Muscle layer of duodenum (tissue), 2 donors: ENCODE data around the gene NOS3.

Source experiments
- H3K27ac ChIP-seq: one replicate; pipeline ENCODE4 v1.7.0; 2013; ENCODE audit warnings: mild to moderate bottlenecking, low read length
- H3K27me3 ChIP-seq: one replicate; pipeline ENCODE4 v1.7.0; 2013; ENCODE audit warnings: low read depth, mild to moderate bottlenecking, control low read depth, low read length
- H3K36me3 ChIP-seq, 2 donors: one replicate each; pipeline ENCODE4 v1.7.0; 2013; ENCODE audit warnings: low read length in 2 of 2, control low read depth in 1 of 2, mild to moderate bottlenecking in 1 of 2; ENCODE audit not compliant: insufficient read depth in 2 of 2, control insufficient read depth in 1 of 2
- H3K4me1 ChIP-seq, 2 donors: one replicate each; pipeline ENCODE4 v1.7.0; 2013; ENCODE audit warnings: low read length in 2 of 2, mild to moderate bottlenecking in 2 of 2, control low read depth in 1 of 2, moderate library complexity in 1 of 2; ENCODE audit not compliant: insufficient read depth in 2 of 2, control insufficient read depth in 1 of 2
- H3K4me3 ChIP-seq, 2 donors: one replicate each; pipeline ENCODE4 v1.7.0; 2013; ENCODE audit warnings: low read length in 2 of 2, low read depth in 1 of 2, mild to moderate bottlenecking in 1 of 2
- H3K9me3 ChIP-seq, 2 donors: one replicate each; pipeline ENCODE4 v1.7.0; 2013; ENCODE audit warnings: low read length in 2 of 2, control low read depth in 1 of 2, mild to moderate bottlenecking in 1 of 2; ENCODE audit not compliant: control insufficient read depth in 1 of 2
- donor health status: healthy.

NOS3 gene

GRCh38 chr7:150989456-150989855 lies 1.4 kb upstream of the NOS3 start:
- H3K27ac ChIP-seq: no peak overlapping the region
- H3K4me1 ChIP-seq: peaks cover 4 to 23% of the 10 kb centered on the region in 2 donors
- no peaks in the 10 kb centered on the region for H3K9me3 ChIP-seq
- no peaks in the 10 kb centered on the region for H3K27me3 ChIP-seq
- H3K4me3 ChIP-seq: peak overlapping the region in 1 of 2 donors; percentile 31
- H3K36me3 ChIP-seq: no peaks in the 10 kb centered on the region

GRCh38 chr7:150992051-150992640 lies 1.3 kb downstream of the NOS3 start:
- H3K4me1 ChIP-seq: peaks cover 4 to 23% of the 10 kb centered on the region in 2 donors
- no peak overlapping the region for H3K27ac ChIP-seq

GRCh38 chr7:150992833-150993302 lies 2.1 kb downstream of the NOS3 start:
- no peaks in the 10 kb centered on the region for H3K27me3 ChIP-seq
- H3K4me1 ChIP-seq: peaks cover 4 to 23% of the 10 kb centered on the region in 2 donors
- H3K36me3 ChIP-seq: no peaks in the 10 kb centered on the region
- no peak overlapping the region for H3K27ac ChIP-seq
- no peak overlapping the region for H3K4me3 ChIP-seq
- no peaks in the 10 kb centered on the region for H3K9me3 ChIP-seq

More at GRCh38 chr7:150992051-150992640, 1.3 kb downstream of the NOS3 start:
- no peaks in the 10 kb centered on the region for H3K9me3 ChIP-seq
- no peaks in the 10 kb centered on the region for H3K36me3 ChIP-seq
- no peak overlapping the region for H3K4me3 ChIP-seq
- H3K27me3 ChIP-seq: no peaks in the 10 kb centered on the region

GRCh38 chr7:150993511-150993910 lies 2.7 kb downstream of the NOS3 start:
- Histone ChIP-seq H3K9me3 (no peaks in the 10 kb centered on the region), H3K27me3 (no peaks in the 10 kb centered on the region), H3K27ac (peak overlapping the region; percentile 9), H3K4me1 (peaks cover 0 to 16% of the 10 kb centered on the region in 2 donors), H3K4me3 (peak overlapping the region; percentile 8 to 18), H3K36me3 (no peaks in the 10 kb centered on the region)

GRCh38 chr7:150994141-150994837 lies 3.5 kb downstream of the NOS3 start:
- no peaks in the 10 kb centered on the region for H3K9me3 ChIP-seq
- no peaks in the 10 kb centered on the region for H3K27me3 ChIP-seq
- peak overlapping the region; percentile 8 to 18 for H3K4me3 ChIP-seq
- H3K4me1 ChIP-seq: peaks cover 0 to 9% of the 10 kb centered on the region in 2 donors
- peak overlapping the region; percentile 9 for H3K27ac ChIP-seq
- no peaks in the 10 kb centered on the region for H3K36me3 ChIP-seq

- H3K27me3 ChIP-seq: no peaks in the 10 kb centered on the region
- peaks cover 0 to 2% of the 10 kb centered on the region in 2 donors for H3K4me1 ChIP-seq
- H3K36me3 ChIP-seq: no peaks in the 10 kb centered on the region
- H3K9me3 ChIP-seq: no peaks in the 10 kb centered on the region
- H3K4me3 ChIP-seq: peak overlapping the region; percentile 8 to 18
- no peak overlapping the region for H3K27ac ChIP-seq
These were observed 4.2 kb downstream of the NOS3 start for GRCh38 chr7:150994838-150995510.

GRCh38 chr7:150996376-150997074 lies 5.7 kb downstream of the NOS3 start:
- Histone ChIP-seq H3K27ac (no peak overlapping the region), H3K36me3 (no peaks in the 10 kb centered on the region), H3K4me1 (no peaks in the 10 kb centered on the region), H3K4me3 (no peak overlapping the region), H3K9me3 (no peaks in the 10 kb centered on the region), H3K27me3 (no peaks in the 10 kb centered on the region)

GRCh38 chr7:150997075-150997511 lies 6.3 kb downstream of the NOS3 start:
- H3K36me3 ChIP-seq: no peaks in the 10 kb centered on the region
- H3K27me3 ChIP-seq: no peaks in the 10 kb centered on the region
- H3K4me1 ChIP-seq: no peaks in the 10 kb centered on the region
- no peak overlapping the region for H3K4me3 ChIP-seq
- no peak overlapping the region for H3K27ac ChIP-seq
- no peaks in the 10 kb centered on the region for H3K9me3 ChIP-seq

GRCh38 chr7:150997817-150998216 lies 7.0 kb downstream of the NOS3 start:
- H3K27me3 ChIP-seq: no peaks in the 10 kb centered on the region
- H3K36me3 ChIP-seq: no peaks in the 10 kb centered on the region
- no peaks in the 10 kb centered on the region for H3K4me1 ChIP-seq
- no peaks in the 10 kb centered on the region for H3K9me3 ChIP-seq
- no peak overlapping the region for H3K4me3 ChIP-seq
- H3K27ac ChIP-seq: no peak overlapping the region

GRCh38 chr7:150998341-150998740 lies 7.5 kb downstream of the NOS3 start:
- H3K9me3 ChIP-seq: no peaks in the 10 kb centered on the region

GRCh38 chr7:150999001-150999400 lies 8.2 kb downstream of the NOS3 start:
- Histone ChIP-seq H3K4me1 (no peaks in the 10 kb centered on the region), H3K27ac (no peak overlapping the region), H3K4me3 (no peak overlapping the region), H3K9me3 (no peaks in the 10 kb centered on the region), H3K36me3 (no peaks in the 10 kb centered on the region), H3K27me3 (no peaks in the 10 kb centered on the region)

More at GRCh38 chr7:150998341-150998740, 7.5 kb downstream of the NOS3 start:
- no peak overlapping the region for H3K27ac ChIP-seq
- no peaks in the 10 kb centered on the region for H3K4me1 ChIP-seq
- H3K4me3 ChIP-seq: no peak overlapping the region
- H3K27me3 ChIP-seq: no peaks in the 10 kb centered on the region
- no peaks in the 10 kb centered on the region for H3K36me3 ChIP-seq
